ENCODE results near the gene EPHA8.

DNA sequence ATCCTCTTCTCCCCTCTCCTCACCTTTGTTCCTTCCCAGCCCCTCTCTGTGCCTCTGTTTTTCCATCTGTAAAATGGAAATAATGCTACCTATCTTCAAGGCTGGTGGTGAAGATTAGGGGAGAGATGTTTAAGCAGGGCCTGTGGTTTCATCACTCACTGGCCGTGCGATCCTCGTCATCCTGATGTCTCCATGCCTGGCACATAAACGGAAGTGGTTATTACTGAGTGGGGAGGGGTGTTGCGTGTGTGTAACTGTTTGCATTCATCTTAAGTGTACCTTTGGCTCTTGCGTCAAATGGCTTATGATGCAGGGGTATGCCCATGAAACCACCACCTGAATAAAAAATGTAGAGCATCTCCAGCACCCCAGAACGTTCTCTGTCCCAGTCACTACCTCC lies 56.0 kb downstream of the EPHA8 start:
- TF ChIP-seq, protein P1, sequence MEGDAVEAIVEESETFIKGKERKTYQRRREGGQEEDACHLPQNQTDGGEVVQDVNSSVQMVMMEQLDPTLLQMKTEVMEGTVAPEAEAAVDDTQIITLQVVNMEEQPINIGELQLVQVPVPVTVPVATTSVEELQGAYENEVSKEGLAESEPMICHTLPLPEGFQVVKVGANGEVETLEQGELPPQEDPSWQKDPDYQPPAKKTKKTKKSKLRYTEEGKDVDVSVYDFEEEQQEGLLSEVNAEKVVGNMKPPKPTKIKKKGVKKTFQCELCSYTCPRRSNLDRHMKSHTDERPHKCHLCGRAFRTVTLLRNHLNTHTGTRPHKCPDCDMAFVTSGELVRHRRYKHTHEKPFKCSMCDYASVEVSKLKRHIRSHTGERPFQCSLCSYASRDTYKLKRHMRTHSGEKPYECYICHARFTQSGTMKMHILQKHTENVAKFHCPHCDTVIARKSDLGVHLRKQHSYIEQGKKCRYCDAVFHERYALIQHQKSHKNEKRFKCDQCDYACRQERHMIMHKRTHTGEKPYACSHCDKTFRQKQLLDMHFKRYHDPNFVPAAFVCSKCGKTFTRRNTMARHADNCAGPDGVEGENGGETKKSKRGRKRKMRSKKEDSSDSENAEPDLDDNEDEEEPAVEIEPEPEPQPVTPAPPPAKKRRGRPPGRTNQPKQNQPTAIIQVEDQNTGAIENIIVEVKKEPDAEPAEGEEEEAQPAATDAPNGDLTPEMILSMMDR (IDR thresholded peaks at IDR 0.05), result no peak
- TF ChIP-seq POLR2A (IDR thresholded peaks at IDR 0.05), result no peak

All from lower leg skin (tissue), 3 donors.